ENCODE results near the gene CDON. TPM values are rescaled to one million over a fixed set of nuclear protein-coding genes. Genes with fewer than 3 reads are reported as not detected.

CDON gene
- total and polyA plus RNA-seq, 2 donors (not counting 3 experiments of a cell fraction or from before 2014, with no cell fraction given) = 1.6 to 3.8 TPM

DNA sequence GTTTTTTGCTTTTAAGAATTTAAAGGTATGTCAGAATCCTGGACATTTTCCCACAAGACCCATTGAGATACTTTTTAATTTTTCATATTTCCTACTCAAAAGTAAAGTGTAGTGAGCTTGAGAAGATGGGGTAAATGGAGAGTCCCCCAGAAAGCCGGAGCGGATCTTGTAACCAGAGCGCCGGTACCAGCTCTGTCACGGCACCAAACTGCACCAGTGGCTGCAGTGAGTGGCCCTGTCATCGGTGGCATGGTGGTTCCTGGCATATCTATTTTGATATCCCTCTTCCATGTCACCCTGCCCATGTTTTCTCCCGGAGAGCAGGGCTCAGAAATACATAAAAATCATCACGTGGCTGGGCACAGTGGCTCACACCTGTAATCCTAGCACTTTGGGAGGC, 139.0 kb downstream of the CDON start:
- ChIA-PET CTCF (interaction anchor here (1.0 to 5.1 kb wide), 4 partner anchors 10 to 274 kb away, joined by 3 to 113 read pairs (median 5); no protein-coding TSS in a partner anchor), POLR2A (no interaction called here)
- no peak for FAIRE-seq
- H3K4me2 ChIP-seq (ENCODE audit: insufficient read depth, low read length) = no peak overlapping the region
- no peaks in the 10 kb centered on the region for H3K9me1 ChIP-seq (replicated peaks; ENCODE audit: control insufficient read depth, extremely low read depth, insufficient read depth, low read length)
- no peak overlapping the region for H3K4me3 ChIP-seq (replicated peaks in 1 of 3; ENCODE audit: insufficient read depth in 1 of 3, low read depth in 1 of 3, low read length in 3 of 3)
- H3K4me1 ChIP-seq (ENCODE audit: control insufficient read depth, extremely low read depth, insufficient read depth, low read length) = no peaks in the 10 kb centered on the region
- no peak for DNase-seq (ENCODE audit: low read depth, low spot score)
- TF ChIP-seq JUN (IDR thresholded peaks at IDR 0.05; ENCODE audit: borderline replicate concordance, insufficient read depth, insufficient read length, low read depth) (no peak), MAX (IDR thresholded peaks at IDR 0.05; ENCODE audit: insufficient read depth, insufficient read length) (no peak), EZH2 (IDR thresholded peaks at IDR 0.05; ENCODE audit: borderline replicate concordance, low read depth, low read length, severe bottlenecking) (no peak), POLR2A (IDR thresholded peaks at IDR 0.05; ENCODE audit: low read depth, low read length) (no peak), MYC (IDR thresholded peaks at IDR 0.05; ENCODE audit: low read depth, low read length) (no peak), CTCF (IDR thresholded peaks at IDR 0.05; ENCODE audit: extremely low read depth in 1 of 2, insufficient read depth in 1 of 2, low read depth in 1 of 2, low read length in 2 of 2) (no peak), POLR2AphosphoS5 (IDR thresholded peaks at IDR 0.05; ENCODE audit: insufficient read depth, low read depth, low read length) (no peak), FOS (IDR thresholded peaks at IDR 0.05; ENCODE audit: borderline replicate concordance, insufficient read depth, low read length) (no peak), GATA2 (IDR thresholded peaks at IDR 0.05; ENCODE audit: insufficient read depth, insufficient read length, low read depth, low read length) (no peak)
- H3K27me3 ChIP-seq (ENCODE audit: control insufficient read depth in 2 of 2, insufficient read depth in 2 of 2, low read length in 2 of 2) = peaks cover 2 to 7% of the 10 kb centered on the region in 2 experiments
- intact Hi-C loops (cut with micrococcal nuclease) (loop anchor here (1.0 to 10.0 kb wide), 5 partner anchors 138 to 379 kb away; partner anchors contain the start of genes DCPS, FOXRED1 and SRPRA), dilution Hi-C loops (cut with MboI; ENCODE audit: extremely low pct_ligation_motif_present, low sequenced_read_pairs) (no loop called here)
- H3K9ac ChIP-seq (replicated peaks; ENCODE audit: extremely low read depth, insufficient read depth, low read length) = no peak overlapping the region
- no peak overlapping the region for H3K27ac ChIP-seq (ENCODE audit: insufficient read depth, low read depth, low read length)
- H3K9me3 ChIP-seq (replicated peaks; ENCODE audit: control insufficient read depth, insufficient read depth, low read length) = no peaks in the 10 kb centered on the region
- H3K79me2 ChIP-seq (ENCODE audit: control insufficient read depth, insufficient read depth, low read length) = no peaks in the 10 kb centered on the region
- H3K36me3 ChIP-seq (ENCODE audit: control insufficient read depth in 2 of 2, extremely low read depth in 1 of 2, insufficient read depth in 2 of 2, low read length in 2 of 2) = no peaks in the 10 kb centered on the region
- H4K20me1 ChIP-seq (replicated peaks; ENCODE audit: control insufficient read depth, extremely low read depth, insufficient read depth, low read length) = no peaks in the 10 kb centered on the region
- BruUV-seq (replicated peaks) = no TSS peak
- no peak overlapping the region for H2AFZ ChIP-seq (ENCODE audit: low read depth, low read length)
